Fibroblast of villous mesenchyme (primary cell): ENCODE results near the gene ASTN2. TPM values are rescaled to one million over a fixed set of nuclear protein-coding genes. Genes with fewer than 3 reads are reported as not detected.

Source experiments
- DNase-seq: peaks from one replicate; pipeline ENCODE4 v3.0.0-alpha.2; 2010; ENCODE audit warnings: low read depth
- H3K4me3 ChIP-seq: 2 replicates; pipeline ENCODE4 v1.5.1; 2011; ENCODE audit warnings: low read depth, mild to moderate bottlenecking, low read length
- total RNA-seq: library from RNA; depleted of rRNA; stranded (reverse); fragments of >200 nt; gene quantifications from 2 replicates; pipeline ENCODE4 v1.2.3, GENCODE V29; 2012
- TF ChIP-seq, protein P1 (sequence below): IDR thresholded peaks from 2 replicates; pipeline ENCODE4 v1.5.1; 2012; ENCODE audit warnings: low read depth, mild to moderate bottlenecking, low read length; ENCODE audit not compliant: insufficient read depth

The ASTN2 gene
- total RNA-seq, 1 donor: 5.6 TPM

DNA sequence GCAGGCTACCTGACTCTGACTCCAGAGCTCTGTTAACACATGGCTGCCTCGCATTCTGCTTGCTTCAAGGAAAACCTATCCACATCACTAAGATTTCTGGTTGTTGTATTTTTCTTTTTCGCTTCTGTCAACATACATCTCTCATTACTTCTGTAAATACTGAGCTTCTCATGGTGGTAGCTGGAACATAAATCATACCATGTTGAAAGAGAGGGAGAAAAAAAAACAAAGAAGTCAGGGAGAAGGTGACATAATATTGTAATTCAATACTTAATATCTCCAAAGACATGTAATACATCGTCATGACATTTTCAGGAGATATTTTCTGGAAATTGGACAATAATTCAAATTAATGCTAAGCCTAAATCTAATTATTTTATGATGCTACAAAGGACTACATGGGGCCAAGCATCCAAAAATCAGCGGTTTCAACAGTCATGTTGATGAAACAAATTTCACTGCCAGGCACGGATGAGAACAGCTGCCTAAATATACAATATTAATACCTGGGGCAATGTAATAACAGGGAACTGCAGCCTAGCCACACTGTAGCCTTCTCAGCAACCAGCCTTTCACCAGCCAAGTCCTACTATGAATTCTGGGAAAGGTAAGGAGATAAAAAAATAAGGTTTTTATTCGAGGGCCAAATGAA is 395.8 kb downstream of the ASTN2 start:
- no peak for DNase-seq
- no peak overlapping the region for H3K4me3 ChIP-seq
- TF ChIP-seq, protein P1, sequence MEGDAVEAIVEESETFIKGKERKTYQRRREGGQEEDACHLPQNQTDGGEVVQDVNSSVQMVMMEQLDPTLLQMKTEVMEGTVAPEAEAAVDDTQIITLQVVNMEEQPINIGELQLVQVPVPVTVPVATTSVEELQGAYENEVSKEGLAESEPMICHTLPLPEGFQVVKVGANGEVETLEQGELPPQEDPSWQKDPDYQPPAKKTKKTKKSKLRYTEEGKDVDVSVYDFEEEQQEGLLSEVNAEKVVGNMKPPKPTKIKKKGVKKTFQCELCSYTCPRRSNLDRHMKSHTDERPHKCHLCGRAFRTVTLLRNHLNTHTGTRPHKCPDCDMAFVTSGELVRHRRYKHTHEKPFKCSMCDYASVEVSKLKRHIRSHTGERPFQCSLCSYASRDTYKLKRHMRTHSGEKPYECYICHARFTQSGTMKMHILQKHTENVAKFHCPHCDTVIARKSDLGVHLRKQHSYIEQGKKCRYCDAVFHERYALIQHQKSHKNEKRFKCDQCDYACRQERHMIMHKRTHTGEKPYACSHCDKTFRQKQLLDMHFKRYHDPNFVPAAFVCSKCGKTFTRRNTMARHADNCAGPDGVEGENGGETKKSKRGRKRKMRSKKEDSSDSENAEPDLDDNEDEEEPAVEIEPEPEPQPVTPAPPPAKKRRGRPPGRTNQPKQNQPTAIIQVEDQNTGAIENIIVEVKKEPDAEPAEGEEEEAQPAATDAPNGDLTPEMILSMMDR: no peak

DNA sequence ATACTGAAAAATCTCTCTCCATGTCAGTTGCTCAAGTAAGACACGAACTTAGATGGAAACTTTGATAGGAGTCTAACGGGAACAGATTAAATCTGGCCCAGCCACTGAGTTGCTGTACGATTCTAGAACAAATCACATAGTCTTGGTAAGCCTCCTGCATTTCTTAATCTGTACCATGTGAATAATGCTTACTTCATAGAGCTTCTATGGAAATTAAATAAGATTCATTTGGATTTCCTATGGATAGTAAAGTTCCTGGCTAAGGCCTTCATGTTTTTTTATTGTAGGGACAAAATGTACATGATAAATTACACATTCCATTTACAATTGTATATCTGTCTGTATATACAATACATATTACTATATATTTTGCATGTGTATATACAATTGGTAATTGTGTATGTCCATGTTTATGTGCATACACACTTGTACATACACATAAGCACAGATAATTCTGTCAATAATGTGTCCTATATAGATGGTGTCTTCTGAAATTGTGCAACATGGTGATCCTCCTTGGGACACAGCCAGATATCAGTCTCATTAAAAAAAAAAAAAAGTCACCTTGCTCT is 397.4 kb downstream of the ASTN2 start:
- DNase-seq: no peak
- TF ChIP-seq, protein P1: no peak
- H3K4me3 ChIP-seq: no peak overlapping the region

DNA sequence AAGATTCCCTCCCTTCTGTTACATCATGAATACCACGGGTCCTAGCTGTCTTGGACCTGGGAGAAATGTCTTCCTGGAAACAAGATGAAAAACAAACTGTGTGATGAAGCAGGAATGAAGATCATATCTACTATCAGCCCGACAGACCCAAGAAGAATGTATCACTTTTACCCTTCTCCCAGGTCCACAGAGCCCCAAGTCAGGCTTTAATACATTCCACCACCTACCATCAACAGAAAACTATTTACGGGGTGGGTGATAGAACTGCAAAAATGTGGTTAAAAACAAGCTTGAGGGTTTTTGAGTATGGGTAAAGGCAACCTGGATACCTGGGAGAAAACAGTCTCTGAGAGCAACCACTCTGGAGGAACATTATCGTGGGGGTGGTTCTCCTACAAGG is 400.8 kb downstream of the ASTN2 start:
- TF ChIP-seq, protein P1: no peak
- H3K4me3 ChIP-seq: no peak overlapping the region
- DNase-seq: no peak

DNA sequence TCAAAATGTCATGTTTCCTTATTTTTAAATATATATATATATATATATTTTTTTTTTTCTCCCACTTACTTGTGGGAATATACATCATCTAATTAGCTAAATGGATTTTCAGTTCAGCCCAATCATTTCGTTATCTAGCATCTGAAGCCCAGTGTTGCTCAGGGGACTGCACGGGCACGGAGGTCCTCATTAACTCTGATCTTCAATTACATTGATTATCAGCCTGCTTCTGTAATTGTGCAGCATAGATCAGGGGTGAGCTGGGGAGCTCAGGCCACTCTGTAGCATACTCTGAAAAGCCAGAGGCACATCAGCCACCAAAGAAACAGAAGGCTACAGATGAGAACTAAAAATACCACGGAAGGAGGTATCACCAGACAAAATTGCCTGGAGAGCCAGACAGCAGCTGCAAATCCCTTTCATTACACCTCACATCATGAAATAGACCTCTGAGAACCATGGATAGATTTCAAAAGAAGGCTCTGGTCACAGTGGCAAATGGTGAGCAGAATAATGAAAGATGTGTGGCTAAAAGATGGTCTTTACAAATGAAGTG is 401.3 kb downstream of the ASTN2 start:
- TF ChIP-seq, protein P1: no peak
- DNase-seq: no peak
- no peak overlapping the region for H3K4me3 ChIP-seq

DNA sequence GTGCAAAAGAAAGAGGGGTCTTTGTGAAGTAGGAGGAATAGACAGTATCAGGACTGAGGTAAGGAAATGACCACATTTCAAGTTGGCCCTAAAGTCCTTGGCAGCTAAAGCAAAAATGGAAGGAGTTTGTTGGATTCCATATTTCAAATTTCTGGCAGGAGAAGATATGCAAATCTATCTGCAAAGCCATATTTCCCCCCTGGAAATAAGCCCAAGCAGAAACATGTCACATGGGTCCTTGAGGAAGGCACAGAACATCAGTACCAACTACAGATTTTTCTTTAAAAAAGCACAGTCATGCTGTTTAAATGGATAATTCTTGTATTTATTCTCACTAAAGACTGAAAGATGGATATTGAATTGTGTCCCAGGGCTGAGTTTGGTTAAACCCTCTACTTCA is 404.8 kb downstream of the ASTN2 start:
- no peak for DNase-seq
- TF ChIP-seq, protein P1: no peak
- no peak overlapping the region for H3K4me3 ChIP-seq

DNA sequence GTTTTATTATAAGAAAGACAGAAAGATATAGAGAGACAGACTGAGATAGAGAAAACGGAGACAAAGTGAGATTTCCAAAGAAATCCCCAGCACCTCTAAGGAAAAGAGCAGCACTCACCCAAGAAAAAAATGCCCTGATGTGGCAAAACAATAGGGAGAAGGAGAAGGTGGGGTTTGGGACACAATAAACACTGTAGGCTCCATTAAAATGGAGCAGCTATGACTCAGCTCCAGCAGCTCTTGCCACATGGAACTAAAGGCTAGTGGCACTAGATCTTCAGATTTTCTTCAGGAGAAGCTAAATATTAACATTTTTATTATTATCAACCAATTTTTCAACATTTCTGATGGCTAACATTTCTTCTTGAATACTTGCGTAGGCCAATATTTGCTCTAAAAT is 406.0 kb downstream of the ASTN2 start:
- DNase-seq: no peak
- TF ChIP-seq, protein P1: no peak
- H3K4me3 ChIP-seq: no peak overlapping the region

DNA sequence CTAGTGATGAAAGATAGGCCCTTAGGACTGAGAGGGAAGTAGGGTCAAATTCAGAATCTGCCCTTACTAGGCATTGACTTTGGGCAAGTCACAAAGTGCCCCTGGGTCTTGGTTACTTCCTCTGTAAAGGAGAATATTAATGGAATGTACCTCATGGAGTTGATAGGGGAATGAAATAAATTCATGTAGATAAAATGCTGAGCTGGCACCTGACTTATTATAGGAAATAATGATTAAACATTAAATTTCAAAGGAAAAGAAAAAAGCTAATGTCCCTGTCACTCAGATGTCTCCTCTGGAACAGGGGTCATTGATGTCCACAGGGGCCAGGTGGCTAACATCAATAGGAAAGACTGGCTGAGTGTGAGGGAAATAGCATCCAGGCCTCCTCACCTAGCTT is 406.4 kb downstream of the ASTN2 start:
- TF ChIP-seq, protein P1: no peak
- no peak overlapping the region for H3K4me3 ChIP-seq
- no peak for DNase-seq
